OCI-LY1 (cell line): ENCODE results near the gene TRPV5.

Experiments used
- CTCF ChIP-seq: fragments of 200-600 bp; sonication (generic), shearing (Covaris generic); IDR thresholded peaks from 2 replicates; pipeline ENCODE4 v1.5.1; 2017; ENCODE audit warnings: mild to moderate bottlenecking, antibody characterized with exemption, low read length, moderate library complexity, mixed read lengths
- EZH2 ChIP-seq: fragments of 200-600 bp; sonication (generic), shearing (Covaris generic); IDR thresholded peaks from 2 replicates; pipeline ENCODE4 v1.8.0; 2017; ENCODE audit warnings: borderline replicate concordance, mixed run types, mild to moderate bottlenecking, antibody characterized with exemption, low read length, moderate library complexity, mixed read lengths

- TF ChIP-seq CTCF (no peak), EZH2 (no peak)
These were observed 25.7 kb upstream of the TRPV5 start for GRCh38 chr7:142959202-142959601.
